Hepatocyte (in vitro differentiated cells): Measurements from ENCODE around the gene TMEM252.

Experiments
- EZH2 ChIP-seq: fragments of 200-600 bp; sonication (generic); IDR thresholded peaks from 2 replicates; pipeline ENCODE4 v1.6.1; 2016; ENCODE audit warnings: antibody characterized with exemption, mild to moderate bottlenecking, borderline replicate concordance
- TF ChIP-seq, protein P1 (sequence below): fragments of 200-600 bp; sonication (generic); IDR thresholded peaks from 2 replicates; pipeline ENCODE4 v1.5.1; 2016; ENCODE audit warnings: antibody characterized with exemption, mild to moderate bottlenecking; ENCODE audit not compliant: poor library complexity

DNA sequence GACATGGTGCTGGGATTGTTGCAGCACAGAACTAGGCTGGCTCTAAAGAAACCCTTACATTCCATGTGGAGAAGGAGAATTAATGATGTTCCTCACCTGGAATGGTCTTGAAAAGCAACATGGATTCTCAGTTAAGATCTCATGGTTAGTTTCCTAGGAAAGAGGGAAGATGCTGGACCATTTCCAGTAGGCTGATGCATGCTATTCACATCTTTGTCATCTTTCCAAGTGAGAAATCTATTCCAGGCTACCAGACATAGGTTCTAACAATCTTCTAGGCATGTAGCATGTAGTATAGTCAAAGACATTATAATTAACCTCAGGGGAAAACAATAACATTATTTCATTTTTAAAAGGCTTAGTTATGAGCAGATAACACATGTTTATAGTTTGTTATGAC, 44.3 kb downstream of the TMEM252 start:
- TF ChIP-seq, protein P1, sequence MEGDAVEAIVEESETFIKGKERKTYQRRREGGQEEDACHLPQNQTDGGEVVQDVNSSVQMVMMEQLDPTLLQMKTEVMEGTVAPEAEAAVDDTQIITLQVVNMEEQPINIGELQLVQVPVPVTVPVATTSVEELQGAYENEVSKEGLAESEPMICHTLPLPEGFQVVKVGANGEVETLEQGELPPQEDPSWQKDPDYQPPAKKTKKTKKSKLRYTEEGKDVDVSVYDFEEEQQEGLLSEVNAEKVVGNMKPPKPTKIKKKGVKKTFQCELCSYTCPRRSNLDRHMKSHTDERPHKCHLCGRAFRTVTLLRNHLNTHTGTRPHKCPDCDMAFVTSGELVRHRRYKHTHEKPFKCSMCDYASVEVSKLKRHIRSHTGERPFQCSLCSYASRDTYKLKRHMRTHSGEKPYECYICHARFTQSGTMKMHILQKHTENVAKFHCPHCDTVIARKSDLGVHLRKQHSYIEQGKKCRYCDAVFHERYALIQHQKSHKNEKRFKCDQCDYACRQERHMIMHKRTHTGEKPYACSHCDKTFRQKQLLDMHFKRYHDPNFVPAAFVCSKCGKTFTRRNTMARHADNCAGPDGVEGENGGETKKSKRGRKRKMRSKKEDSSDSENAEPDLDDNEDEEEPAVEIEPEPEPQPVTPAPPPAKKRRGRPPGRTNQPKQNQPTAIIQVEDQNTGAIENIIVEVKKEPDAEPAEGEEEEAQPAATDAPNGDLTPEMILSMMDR: no peak
- TF ChIP-seq EZH2: no peak
